Peyer's patch (tissue), 4 donors: ENCODE results near the gene TRUB1.

Experiments
- POLR2A ChIP-seq, 2 donors: fragments of 450-650 bp; IDR thresholded peaks; one replicate each; pipeline ENCODE4 v1.5.1; 2017; ENCODE audit warnings: antibody characterized with exemption in 2 of 2, mild to moderate bottlenecking in 2 of 2, moderate library complexity in 2 of 2
- TF ChIP-seq, protein P1 (sequence below), 6 experiments: fragments of 450-650 bp in 4 of 6; fragments of 200-600 bp in 2 of 6; sonication (generic) in 1 of 6; IDR thresholded peaks; one replicate each; pipeline ENCODE4 v1.5.1; 2017 to 2019; ENCODE audit warnings: antibody characterized with exemption in 6 of 6, mild to moderate bottlenecking in 3 of 6, moderate library complexity in 1 of 6

- TF ChIP-seq, protein P1, sequence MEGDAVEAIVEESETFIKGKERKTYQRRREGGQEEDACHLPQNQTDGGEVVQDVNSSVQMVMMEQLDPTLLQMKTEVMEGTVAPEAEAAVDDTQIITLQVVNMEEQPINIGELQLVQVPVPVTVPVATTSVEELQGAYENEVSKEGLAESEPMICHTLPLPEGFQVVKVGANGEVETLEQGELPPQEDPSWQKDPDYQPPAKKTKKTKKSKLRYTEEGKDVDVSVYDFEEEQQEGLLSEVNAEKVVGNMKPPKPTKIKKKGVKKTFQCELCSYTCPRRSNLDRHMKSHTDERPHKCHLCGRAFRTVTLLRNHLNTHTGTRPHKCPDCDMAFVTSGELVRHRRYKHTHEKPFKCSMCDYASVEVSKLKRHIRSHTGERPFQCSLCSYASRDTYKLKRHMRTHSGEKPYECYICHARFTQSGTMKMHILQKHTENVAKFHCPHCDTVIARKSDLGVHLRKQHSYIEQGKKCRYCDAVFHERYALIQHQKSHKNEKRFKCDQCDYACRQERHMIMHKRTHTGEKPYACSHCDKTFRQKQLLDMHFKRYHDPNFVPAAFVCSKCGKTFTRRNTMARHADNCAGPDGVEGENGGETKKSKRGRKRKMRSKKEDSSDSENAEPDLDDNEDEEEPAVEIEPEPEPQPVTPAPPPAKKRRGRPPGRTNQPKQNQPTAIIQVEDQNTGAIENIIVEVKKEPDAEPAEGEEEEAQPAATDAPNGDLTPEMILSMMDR (IDR thresholded peaks at IDR 0.05) = no peak
- TF ChIP-seq POLR2A (IDR thresholded peaks at IDR 0.05) = no peak
Observed at GRCh38 chr10:114911052-114911711, 26.8 kb upstream of the TRUB1 start.
